Measurements from ENCODE around the gene DNM1.

Gene DNM1

DNA sequence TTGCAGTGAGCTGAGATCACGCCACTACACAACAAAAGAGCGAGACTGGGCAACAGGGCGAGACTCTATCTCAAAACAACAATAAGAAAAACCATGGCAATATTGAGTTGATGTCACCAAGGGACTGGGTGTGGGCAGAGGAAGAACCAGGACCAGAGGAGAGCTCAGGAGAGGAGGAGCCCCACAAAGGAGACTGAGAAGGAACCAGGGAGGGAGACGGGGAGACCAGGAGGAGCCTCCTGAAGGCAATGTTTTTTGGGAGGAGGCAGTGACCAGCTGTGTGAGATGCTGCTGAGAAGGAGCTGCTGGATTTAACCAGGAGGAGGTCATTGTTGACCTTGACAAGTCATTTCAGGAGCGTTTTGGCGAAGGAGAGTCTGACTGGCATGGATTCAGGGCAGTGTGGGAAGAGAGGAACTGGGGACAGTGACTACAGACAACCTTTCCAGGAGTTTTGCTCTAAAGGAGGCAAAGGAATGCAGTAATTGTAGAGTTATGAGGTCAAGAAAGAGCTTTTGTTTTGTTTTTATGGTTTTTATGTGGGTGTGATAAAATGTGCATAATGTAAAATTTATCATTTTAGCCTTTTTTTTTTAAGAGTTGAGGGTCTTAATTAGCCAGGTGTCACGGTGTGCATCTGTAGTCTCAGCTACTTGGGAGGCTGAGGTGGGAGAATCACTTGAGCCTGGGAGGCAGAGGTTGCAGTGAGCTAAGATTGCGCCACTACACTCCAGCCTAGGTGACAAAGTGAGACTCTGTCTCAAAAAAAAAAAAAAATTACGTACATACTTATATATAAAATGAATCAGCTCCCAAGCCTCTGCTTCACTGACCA is 101.2 kb downstream of the DNM1 start:
- no peak overlapping the region for H3K4me3 Mint-ChIP-seq

More for the DNA sequence above, 101.2 kb downstream of the DNM1 start:
- Mint-ChIP-seq H3K27ac (no peak overlapping the region), H3K4me1 (ENCODE audit: low read depth) (no peaks in the 10 kb centered on the region), H3K36me3 (peaks cover 2% of the 10 kb centered on the region), H3K27me3 (no peaks in the 10 kb centered on the region), H3K9me3 (ENCODE audit: low read depth) (no peaks in the 10 kb centered on the region)

Measured in activated naive CD8-positive, alpha-beta T cell (primary cell).